PC-9 (cell line): ENCODE results near the gene HLTF. TPM values are rescaled to one million over a fixed set of nuclear protein-coding genes. Genes with fewer than 3 reads are reported as not detected.
A peak's percentile ranks its signal among the peaks of the same experiment; 100 is the strongest.

Source experiments
- BruUV-seq: library from RNA; stranded (reverse); fragments of 400-500 nt; replicated peaks from 2 replicates; lab custom pipeline; 2021; lab: Mats Ljungman, UMichigan
- CTCF ChIA-PET: fragments of 300-600 bp; sonication (Branson Sonifier 250); formaldehyde crosslinking; loops from one replicate; lab custom pipeline; 2022; ENCODE audit warnings: antibody characterized with exemption; lab: Charles Lee
- POLR2A ChIA-PET: fragments of 300-600 bp; sonication (Branson Sonifier 250); formaldehyde crosslinking; loops from one replicate; lab custom pipeline; 2022; ENCODE audit warnings: antibody characterized with exemption; ENCODE audit not compliant: unreplicated experiment; lab: Charles Lee
- DNase-seq, 2 experiments: peaks; one replicate each; pipeline versions ENCODE4 v3.0.0 to v3.0.0-alpha.2; 2015 to 2022; ENCODE audit warnings: mixed read lengths in 1 of 2
- H2AFZ ChIP-seq: fragments of 200-600 bp; sonication (generic); 2 replicates; pipeline ENCODE4 v1.8.1; 2017; ENCODE audit warnings: antibody characterized with exemption
- H3F3A ChIP-seq: fragments of 200-600 bp; sonication (generic); 2 replicates; pipeline ENCODE4 v1.8.1; 2017; ENCODE audit warnings: antibody characterized with exemption, mild to moderate bottlenecking, low read depth; ENCODE audit not compliant: insufficient read depth
- H3K27ac ChIP-seq: fragments of 200-600 bp; sonication (generic); 2 replicates; pipeline ENCODE4 v1.6.1; 2016; ENCODE audit warnings: mixed run types
- H3K27me3 ChIP-seq: fragments of 200-600 bp; sonication (generic); 2 replicates; pipeline ENCODE4 v1.6.1; 2016; ENCODE audit warnings: low read depth, mixed run types; ENCODE audit not compliant: insufficient read depth
- H3K36me3 ChIP-seq: fragments of 200-600 bp; sonication (generic); 2 replicates; pipeline ENCODE4 v1.6.1; 2016; ENCODE audit warnings: low read depth, mixed run types
- H3K4me1 ChIP-seq: fragments of 200-600 bp; sonication (generic); replicated peaks from 2 replicates; pipeline ENCODE4 v1.6.1; 2016; ENCODE audit warnings: mixed run types; ENCODE audit not compliant: insufficient read depth
- H3K4me2 ChIP-seq: fragments of 200-600 bp; sonication (generic); 2 replicates; pipeline ENCODE4 v1.6.1; 2017; ENCODE audit warnings: mixed run types
- H3K4me3 ChIP-seq: fragments of 200-600 bp; sonication (generic); 2 replicates; pipeline ENCODE4 v1.6.1; 2016; ENCODE audit warnings: mixed run types
- H3K79me2 ChIP-seq: fragments of 200-600 bp; sonication (generic); 2 replicates; pipeline ENCODE4 v1.6.1; 2017; ENCODE audit warnings: low read depth, mixed run types
- H3K9me2 ChIP-seq: fragments of 200-600 bp; sonication (generic); 2 replicates; pipeline ENCODE4 v1.8.1; 2017; ENCODE audit warnings: mild to moderate bottlenecking; ENCODE audit not compliant: insufficient read depth
- H3K9me3 ChIP-seq: fragments of 200-600 bp; sonication (generic); 2 replicates; pipeline ENCODE4 v1.8.1; 2016; ENCODE audit warnings: low read depth; ENCODE audit not compliant: insufficient read depth
- H4K20me1 ChIP-seq: fragments of 200-600 bp; sonication (generic); 2 replicates; pipeline ENCODE4 v1.8.1; 2017; ENCODE audit not compliant: insufficient read depth
- CTCF ChIP-seq: fragments of 200-600 bp; sonication (generic); conservative IDR thresholded peaks from 2 replicates; pipeline ENCODE4 v1.6.1; 2017; ENCODE audit warnings: mixed run types, antibody characterized with exemption, mild to moderate bottlenecking, moderate library complexity
- EZH2 ChIP-seq: fragments of 200-600 bp; sonication (generic); IDR thresholded peaks from 2 replicates; pipeline ENCODE4 v1.8.0; 2017; ENCODE audit warnings: antibody characterized with exemption, low read depth
- intact Hi-C: fragments of 100-400 bp; cut with micrococcal nuclease; formaldehyde crosslinking; loops from one replicate; pipeline ENCODE4 v1.10.0; 2022; ENCODE audit not compliant: unreplicated experiment
- total RNA-seq: library from RNA; stranded (reverse); gene quantifications from 2 replicates; pipeline ENCODE4 v1.2.3, GENCODE V29; 2021

Gene HLTF
- total RNA-seq, 1 experiment from 2014 or later: 38.3 TPM

- Histone ChIP-seq H4K20me1 (no peaks in the 10 kb centered on the region), H3K4me1 (peaks cover 19% of the 10 kb centered on the region), H3K79me2 (peaks cover 46% of the 10 kb centered on the region), H2AFZ (peak within 1 kb of the TSS; percentile 98), H3K4me2 (peak within 1 kb of the TSS; percentile 73), H3K27ac (peak within 1 kb of the TSS; percentile 69), H3K36me3 (no peaks in the 10 kb centered on the region), H3K9me2 (no peaks in the 10 kb centered on the region), H3K4me3 (peak within 1 kb of the TSS; percentile 84), H3K9me3 (no peaks in the 10 kb centered on the region), H3F3A (0 out of 2 replicates have a peak, but pooled peaks cover 6% of the 10 kb centered on the region), H3K27me3 (no peaks in the 10 kb centered on the region)
- intact Hi-C loops: no loop called here
- DNase-seq: peak; percentile 80 to 92
- TF ChIP-seq EZH2 (no peak), CTCF (no peak)
- CTCF ChIA-PET: interaction anchor here (0.9 to 1.5 kb wide), 4 partner anchors 9 to 174 kb away, joined by 3 to 5 read pairs (median 5); no protein-coding TSS in a partner anchor
- POLR2A ChIA-PET: interaction anchor here (0.5 to 1.2 kb wide), 7 partner anchors 9 to 402 kb away, joined by 3 to 5 read pairs (median 3); partner anchors contain the start of gene TM4SF4
- BruUV-seq: no TSS peak
Observed at GRCh38 chr3:149129326-149130205, 43.2 kb upstream of the HLTF start, which contains the start of gene HPS3. Gene HPS3 (plus strand): TSS chr3:149129638. CDS start chr3:149129724, 86 bp downstream.

DNA sequence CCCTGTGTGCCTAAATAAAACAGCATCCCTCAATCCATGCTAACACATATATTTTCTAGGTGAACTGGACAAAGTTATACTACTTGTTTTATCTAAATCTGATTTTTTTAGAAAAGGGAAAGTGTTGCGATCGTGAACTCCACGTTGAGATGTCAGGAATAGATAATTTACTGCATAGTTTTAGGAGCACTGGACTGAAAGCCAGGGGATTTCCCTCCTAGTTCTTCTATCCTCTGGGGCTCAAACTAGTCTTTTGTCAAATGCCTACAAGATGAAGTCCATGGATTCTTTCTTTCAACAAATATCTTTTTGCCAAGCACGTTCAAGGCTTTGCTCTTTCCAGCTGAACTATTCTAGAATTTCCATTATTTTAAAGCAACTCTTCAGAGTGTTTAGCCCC is 42.5 kb upstream of the HLTF start:
- H3K4me1 ChIP-seq: peaks cover 19% of the 10 kb centered on the region
- peak overlapping the region; percentile 73 for H3K4me2 ChIP-seq
- TF ChIP-seq CTCF (no peak), EZH2 (no peak)
- H3K79me2 ChIP-seq: peaks cover 38% of the 10 kb centered on the region
- BruUV-seq: TSS peak; percentile 88
- H3F3A ChIP-seq: 0 out of 2 replicates have a peak, but pooled peaks cover 6% of the 10 kb centered on the region
- no peaks in the 10 kb centered on the region for H4K20me1 ChIP-seq
- peak overlapping the region; percentile 84 for H3K4me3 ChIP-seq
- ChIA-PET POLR2A (interaction anchor here (1.2 kb wide), 1 partner anchor 262 kb away, joined by 4 read pairs; no protein-coding TSS in a partner anchor), CTCF (no interaction called here)
- DNase-seq: no peak
- H3K27me3 ChIP-seq: no peaks in the 10 kb centered on the region
- H2AFZ ChIP-seq: peak overlapping the region; percentile 98
- H3K27ac ChIP-seq: no peak overlapping the region
- intact Hi-C loops: no loop called here
- H3K9me3 ChIP-seq: no peaks in the 10 kb centered on the region
- no peaks in the 10 kb centered on the region for H3K9me2 ChIP-seq
- H3K36me3 ChIP-seq: no peaks in the 10 kb centered on the region

DNA sequence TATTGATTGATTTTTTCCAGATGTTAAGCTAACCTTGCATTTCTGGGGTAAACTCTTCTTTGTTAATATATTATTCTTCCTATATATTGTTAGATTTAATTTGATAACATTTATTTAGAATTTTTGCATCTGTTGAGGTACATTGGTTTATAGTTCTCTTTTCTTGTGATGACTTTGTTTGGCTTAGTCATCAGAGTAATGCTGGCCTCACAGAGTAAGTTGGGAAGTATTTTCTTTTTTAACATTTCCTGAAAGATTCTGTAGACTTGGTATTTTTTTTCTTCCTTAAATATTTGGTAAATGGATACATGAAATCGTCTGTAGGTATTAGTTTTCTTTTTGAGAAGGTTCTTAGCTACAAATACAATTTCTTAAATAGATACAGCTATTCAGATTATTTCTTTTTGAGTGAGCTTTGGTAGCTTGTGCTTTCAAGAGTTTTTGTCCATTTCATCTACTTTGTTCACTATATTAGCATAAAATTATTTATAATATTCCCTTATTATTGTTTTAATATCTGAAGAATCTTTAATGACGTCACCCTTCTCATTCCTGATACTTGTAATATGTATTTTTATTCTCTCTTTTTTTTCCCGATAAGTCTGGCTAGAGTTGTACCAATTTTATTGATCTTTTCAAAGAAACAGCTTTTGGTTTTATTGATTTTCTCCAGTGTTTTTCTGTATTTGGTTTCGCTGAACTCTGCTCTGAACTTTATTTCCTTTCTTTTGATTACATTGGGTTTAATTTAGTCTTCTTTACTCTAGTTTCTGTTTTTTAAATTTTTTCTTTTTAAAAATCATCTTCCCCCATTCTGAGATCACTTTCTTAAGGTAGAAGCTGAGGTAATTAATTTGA is 36.6 kb upstream of the HLTF start:
- Histone ChIP-seq H3K4me2 (no peak overlapping the region), H3K79me2 (no peaks in the 10 kb centered on the region), H3K4me1 (no peaks in the 10 kb centered on the region), H2AFZ (no peak overlapping the region), H3K27me3 (no peaks in the 10 kb centered on the region), H3F3A (peaks cover 6% of the 10 kb centered on the region; the same call in 1 of the 2 replicates), H3K9me2 (no peaks in the 10 kb centered on the region), H3K36me3 (no peaks in the 10 kb centered on the region), H3K27ac (no peak overlapping the region), H3K4me3 (no peak overlapping the region), H4K20me1 (no peaks in the 10 kb centered on the region), H3K9me3 (no peaks in the 10 kb centered on the region)
- no peak for TF ChIP-seq EZH2
- TF ChIP-seq CTCF: no peak
- CTCF ChIA-PET: interaction anchor here (0.6 kb wide), 1 partner anchor 557 kb away, joined by 3 read pairs; no protein-coding TSS in a partner anchor
- intact Hi-C loops: loop anchor here (5.0 kb wide), 2 partner anchors 264 to 384 kb away; no protein-coding TSS in a partner anchor
- no TSS peak for BruUV-seq
- DNase-seq: no peak
- POLR2A ChIA-PET: interaction anchor here (0.6 kb wide), 1 partner anchor 268 kb away, joined by 3 read pairs; no protein-coding TSS in a partner anchor
